ENCODE results near the gene PHF12.

The PHF12 gene

DNA sequence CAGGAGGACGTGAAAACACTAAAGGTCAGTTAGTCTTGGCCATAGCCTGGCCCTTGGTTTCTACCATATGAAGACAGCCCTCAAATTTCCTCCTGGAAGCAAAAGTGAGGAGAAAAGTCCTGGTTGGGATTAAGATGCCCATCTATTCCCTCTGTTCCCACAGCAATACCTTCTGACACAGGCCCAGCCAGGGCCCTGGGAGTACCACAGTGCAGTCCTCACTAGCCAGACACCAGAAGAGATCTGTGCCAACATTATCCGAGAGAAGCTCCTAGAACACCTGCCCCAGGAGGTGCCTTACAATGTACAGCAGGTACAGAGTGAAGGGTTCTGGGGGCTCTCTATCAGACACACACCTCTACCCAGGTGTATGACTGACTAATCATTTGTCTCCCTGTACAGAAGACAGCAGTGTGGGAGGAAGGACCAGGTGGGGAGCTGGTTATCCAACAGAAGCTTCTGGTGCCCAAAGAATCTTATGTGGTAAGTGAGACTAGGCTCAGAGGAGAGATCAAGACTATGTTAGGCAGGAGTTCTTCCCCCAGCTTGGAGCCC, 92.4 kb downstream of the PHF12 start:
- DNase-seq (no peak), ATAC-seq (no peak)

DNA sequence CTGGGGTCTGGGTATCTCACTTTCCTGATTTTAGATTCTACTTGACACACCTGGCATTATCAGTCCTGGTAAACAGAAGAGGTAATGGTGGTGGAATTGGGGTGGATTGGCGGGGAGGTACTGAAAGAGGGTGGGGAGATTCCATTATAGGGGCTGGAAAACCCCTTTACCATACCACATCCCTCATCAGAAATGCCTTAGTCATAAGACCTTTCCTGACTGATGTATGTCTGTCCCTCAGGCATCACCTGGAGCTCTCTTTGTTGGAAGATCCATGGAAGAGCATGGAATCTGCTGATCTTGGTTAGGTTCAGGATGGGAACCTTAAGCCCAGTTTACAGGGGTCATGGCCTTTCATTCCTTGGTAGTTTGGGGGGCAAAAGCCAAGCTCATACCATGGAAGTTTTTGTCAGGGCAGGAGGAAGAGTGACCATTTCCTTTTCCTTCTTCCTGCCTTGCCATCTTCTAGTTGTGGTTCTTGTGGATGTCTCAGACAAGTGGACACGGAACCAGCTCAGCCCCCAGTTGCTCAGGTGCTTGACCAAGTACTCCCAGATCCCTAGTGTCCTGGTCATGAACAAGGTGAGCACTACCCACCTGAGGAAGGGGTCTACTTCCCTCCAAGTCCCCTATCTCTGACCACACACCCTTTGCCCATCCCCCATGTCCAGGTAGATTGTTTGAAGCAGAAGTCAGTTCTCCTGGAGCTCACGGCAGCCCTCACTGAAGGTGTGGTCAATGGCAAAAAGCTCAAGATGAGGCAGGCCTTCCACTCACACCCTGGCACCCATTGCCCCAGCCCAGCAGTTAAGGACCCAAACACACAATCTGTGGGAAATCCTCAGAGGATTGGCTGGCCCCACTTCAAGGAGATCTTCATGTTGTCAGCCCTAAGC, 93.2 kb downstream of the PHF12 start:
- DNase-seq (no peak), ATAC-seq (no peak)

DNA sequence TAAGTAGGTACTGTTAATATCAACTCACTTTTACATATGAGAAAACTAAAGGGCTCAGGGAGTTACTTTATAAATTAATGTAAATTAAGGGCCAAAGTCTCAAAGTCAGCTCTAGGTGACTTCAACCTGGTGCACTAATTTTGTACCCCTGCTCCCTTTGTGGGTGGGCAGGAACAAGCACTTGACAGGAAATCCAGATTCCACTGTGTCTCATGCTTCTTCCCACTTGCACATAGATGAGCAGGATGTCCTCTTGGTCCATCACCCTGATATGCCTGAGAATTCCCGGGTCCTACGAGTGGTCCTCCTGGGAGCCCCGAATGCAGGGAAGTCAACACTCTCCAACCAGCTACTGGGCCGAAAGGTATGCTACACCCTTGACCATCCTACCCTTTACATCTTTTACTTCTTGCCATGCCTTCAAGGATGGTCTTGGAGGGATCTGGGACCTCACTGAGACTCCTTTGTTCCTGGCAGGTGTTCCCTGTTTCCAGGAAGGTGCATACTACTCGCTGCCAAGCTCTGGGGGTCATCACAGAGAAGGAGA, 95.2 kb downstream of the PHF12 start:
- no peak for ATAC-seq
- DNase-seq = no peak

DNA sequence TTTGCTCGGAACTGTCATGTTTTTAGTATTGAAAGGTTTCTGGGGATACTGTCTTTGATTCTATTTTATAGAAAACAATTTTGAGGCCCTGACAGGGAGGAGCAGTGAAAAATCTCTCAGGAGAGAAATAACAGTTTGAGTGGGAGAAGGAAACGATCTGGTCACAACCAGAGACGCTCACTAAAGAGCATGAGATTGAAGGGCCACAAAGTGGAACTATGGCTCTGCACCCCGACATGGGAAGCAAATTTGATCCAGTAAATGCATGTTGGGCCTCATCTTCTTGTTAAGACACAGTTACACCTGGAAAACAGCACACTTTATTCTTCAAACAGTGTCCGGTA, 96.0 kb downstream of the PHF12 start:
- ATAC-seq (no peak), DNase-seq (no peak)
